Measurements from ENCODE around the gene FIG4. TPM values are rescaled to one million over a fixed set of nuclear protein-coding genes. Genes with fewer than 3 reads are reported as not detected.

Gene FIG4
- total RNA-seq, 1 experiment from 2014 or later: 5.7 TPM

GRCh38 chr6:109861946-109862345 is 170.8 kb downstream of the FIG4 start:
- no peaks in the 10 kb centered on the region for H4K20me1 ChIP-seq (ENCODE audit: low read length)
- H3K9me2 ChIP-seq (replicated peaks; ENCODE audit: low read length): no peaks in the 10 kb centered on the region
- H3K27me3 ChIP-seq (ENCODE audit: low read length): no peaks in the 10 kb centered on the region
- H3K4me1 ChIP-seq (ENCODE audit: insufficient read depth, low read length): no peaks in the 10 kb centered on the region
- H3F3A ChIP-seq (ENCODE audit: low read length, unreplicated experiment): no peaks in the 10 kb centered on the region
- intact Hi-C loops (cut with micrococcal nuclease): no loop called here
- BruUV-seq (replicated peaks): no TSS peak
- POLR2A ChIA-PET (ENCODE audit: unreplicated experiment): no interaction called here
- CTCF ChIA-PET: no interaction called here
- no peaks in the 10 kb centered on the region for H3K9me3 ChIP-seq (ENCODE audit: low read length)
- H3K4me3 ChIP-seq (ENCODE audit: low read length): no peak overlapping the region
- H3K79me2 ChIP-seq (ENCODE audit: low read length): no peaks in the 10 kb centered on the region
- no peak for TF ChIP-seq EZH2 (IDR thresholded peaks at IDR 0.05; ENCODE audit: low read length, unreplicated experiment)
- no peak for TF ChIP-seq EZH2phosphoT487 (IDR thresholded peaks at IDR 0.05; ENCODE audit: borderline replicate concordance, low read length)
- TF ChIP-seq CTCF (conservative IDR thresholded peaks at IDR 0.05; ENCODE audit: low read depth, low read length): no peak
- ATAC-seq: no peak
- DNase-seq: no peak
- H3K9ac ChIP-seq (ENCODE audit: low read length): no peak overlapping the region
- no peaks in the 10 kb centered on the region for H3K36me3 ChIP-seq (ENCODE audit: low read depth, low read length)
- no peak overlapping the region for H3K27ac ChIP-seq (ENCODE audit: low read length)
- no peak overlapping the region for H2AFZ ChIP-seq (ENCODE audit: low read length)
- no peak overlapping the region for H3K4me2 ChIP-seq (ENCODE audit: low read length)

- TF ChIP-seq EZH2 (IDR thresholded peaks at IDR 0.05; ENCODE audit: low read length, unreplicated experiment) (no peak), EZH2phosphoT487 (IDR thresholded peaks at IDR 0.05; ENCODE audit: borderline replicate concordance, low read length) (no peak), CTCF (conservative IDR thresholded peaks at IDR 0.05; ENCODE audit: low read depth, low read length) (no peak)
- POLR2A ChIA-PET (ENCODE audit: unreplicated experiment): no interaction called here
- ATAC-seq (no peak), DNase-seq (no peak)
- Histone ChIP-seq H3K4me2 (ENCODE audit: low read length) (no peak overlapping the region), H3F3A (ENCODE audit: low read length, unreplicated experiment) (no peaks in the 10 kb centered on the region), H3K36me3 (ENCODE audit: low read depth, low read length) (no peaks in the 10 kb centered on the region), H4K20me1 (ENCODE audit: low read length) (no peaks in the 10 kb centered on the region), H3K9me3 (ENCODE audit: low read length) (no peaks in the 10 kb centered on the region), H3K79me2 (ENCODE audit: low read length) (no peaks in the 10 kb centered on the region), H3K27ac (ENCODE audit: low read length) (no peak overlapping the region), H3K9ac (ENCODE audit: low read length) (no peak overlapping the region), H3K4me1 (ENCODE audit: insufficient read depth, low read length) (no peaks in the 10 kb centered on the region), H2AFZ (ENCODE audit: low read length) (no peak overlapping the region), H3K4me3 (ENCODE audit: low read length) (no peak overlapping the region), H3K9me2 (replicated peaks; ENCODE audit: low read length) (no peaks in the 10 kb centered on the region), H3K27me3 (ENCODE audit: low read length) (no peaks in the 10 kb centered on the region)
- CTCF ChIA-PET: interaction anchor here (1.0 kb wide), 1 partner anchor 175 kb away, joined by 8 read pairs; no protein-coding TSS in a partner anchor
- intact Hi-C loops (cut with micrococcal nuclease): no loop called here
- BruUV-seq (replicated peaks): no TSS peak
Measured at GRCh38 chr6:109864050-109864449, 173.0 kb downstream of the FIG4 start.

- ChIA-PET CTCF (no interaction called here), POLR2A (ENCODE audit: unreplicated experiment) (no interaction called here)
- no peaks in the 10 kb centered on the region for H3K36me3 ChIP-seq (ENCODE audit: low read depth, low read length)
- no peak overlapping the region for H2AFZ ChIP-seq (ENCODE audit: low read length)
- H3K4me2 ChIP-seq (ENCODE audit: low read length): no peak overlapping the region
- ATAC-seq: no peak
- H3K27me3 ChIP-seq (ENCODE audit: low read length): no peaks in the 10 kb centered on the region
- H3F3A ChIP-seq (ENCODE audit: low read length, unreplicated experiment): no peaks in the 10 kb centered on the region
- no peak overlapping the region for H3K9ac ChIP-seq (ENCODE audit: low read length)
- H3K9me3 ChIP-seq (ENCODE audit: low read length): no peaks in the 10 kb centered on the region
- no peak overlapping the region for H3K27ac ChIP-seq (ENCODE audit: low read length)
- H3K79me2 ChIP-seq (ENCODE audit: low read length): no peaks in the 10 kb centered on the region
- TF ChIP-seq EZH2phosphoT487 (IDR thresholded peaks at IDR 0.05; ENCODE audit: borderline replicate concordance, low read length) (no peak), EZH2 (IDR thresholded peaks at IDR 0.05; ENCODE audit: low read length, unreplicated experiment) (no peak), CTCF (conservative IDR thresholded peaks at IDR 0.05; ENCODE audit: low read depth, low read length) (no peak)
- H4K20me1 ChIP-seq (ENCODE audit: low read length): no peaks in the 10 kb centered on the region
- intact Hi-C loops (cut with micrococcal nuclease): no loop called here
- H3K4me1 ChIP-seq (ENCODE audit: insufficient read depth, low read length): no peaks in the 10 kb centered on the region
- no peaks in the 10 kb centered on the region for H3K9me2 ChIP-seq (replicated peaks; ENCODE audit: low read length)
- no TSS peak for BruUV-seq (replicated peaks)
- DNase-seq: no peak
- no peak overlapping the region for H3K4me3 ChIP-seq (ENCODE audit: low read length)
Measured at GRCh38 chr6:109865968-109866367, 174.9 kb downstream of the FIG4 start.

All from PC-3 (cell line).